ENCODE data around the gene HRH2.
"Not testable (repeated sequence)": the region's sequence is repeated elsewhere in the genome, so short reads cannot be mapped to it uniquely, and the experiment has no call there.

The HRH2 gene

DNA sequence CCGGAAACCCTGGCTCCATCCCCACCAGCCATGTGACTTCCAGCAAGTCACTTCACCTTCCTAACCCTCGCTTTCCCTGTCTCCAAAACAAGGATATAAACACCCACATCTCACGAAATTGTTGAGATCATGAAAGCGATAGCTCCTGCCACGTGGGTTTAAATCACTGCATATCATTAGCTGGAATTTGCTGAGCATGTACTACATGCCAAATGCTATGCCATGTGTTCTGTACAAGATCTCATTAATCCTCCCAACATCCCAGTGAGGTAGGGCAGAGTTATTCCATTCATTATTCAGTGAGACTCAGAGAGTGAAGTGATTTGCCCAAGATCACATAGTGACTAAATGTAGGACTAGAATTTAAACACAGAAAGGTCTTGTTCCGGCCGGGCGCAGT is 29.2 kb upstream of the HRH2 start:
- H3K4me1 ChIP-seq (ENCODE audit: insufficient read depth, low read length): 0 out of 2 replicates have a peak, but pooled peaks cover 3% of the 10 kb centered on the region
- no peak overlapping the region for H3K9ac ChIP-seq (ENCODE audit: low read depth, low read length)
- H3K36me3 ChIP-seq (ENCODE audit: insufficient read depth, low read length): no peaks in the 10 kb centered on the region
- H3K9me3 ChIP-seq (ENCODE audit: control insufficient read depth, insufficient read depth, low read length): peaks cover 3% of the 10 kb centered on the region; the same call in 1 of the 2 replicates

GRCh38 chr5:175629261-175629660 is 28.6 kb upstream of the HRH2 start:
- Histone ChIP-seq H3K9me3 (ENCODE audit: control insufficient read depth, insufficient read depth, low read length) (peaks cover 3% of the 10 kb centered on the region; the same call in 1 of the 2 replicates), H3K9ac (ENCODE audit: low read depth, low read length) (no peak overlapping the region), H3K36me3 (ENCODE audit: insufficient read depth, low read length) (no peaks in the 10 kb centered on the region)

GRCh38 chr5:175629793-175630192 is 28.1 kb upstream of the HRH2 start:
- H3K36me3 ChIP-seq (ENCODE audit: insufficient read depth, low read length): no peaks in the 10 kb centered on the region
- H3K9me3 ChIP-seq (ENCODE audit: control insufficient read depth, insufficient read depth, low read length): peaks cover 3% of the 10 kb centered on the region; the same call in 1 of the 2 replicates
- H3K9ac ChIP-seq (ENCODE audit: low read depth, low read length): no peak overlapping the region
- H3K4me1 ChIP-seq (ENCODE audit: insufficient read depth, low read length): 0 out of 2 replicates have a peak, but pooled peaks cover 4% of the 10 kb centered on the region

More at GRCh38 chr5:175629261-175629660, 28.6 kb upstream of the HRH2 start:
- 0 out of 2 replicates have a peak, but pooled peaks cover 4% of the 10 kb centered on the region for H3K4me1 ChIP-seq (ENCODE audit: insufficient read depth, low read length)

DNA sequence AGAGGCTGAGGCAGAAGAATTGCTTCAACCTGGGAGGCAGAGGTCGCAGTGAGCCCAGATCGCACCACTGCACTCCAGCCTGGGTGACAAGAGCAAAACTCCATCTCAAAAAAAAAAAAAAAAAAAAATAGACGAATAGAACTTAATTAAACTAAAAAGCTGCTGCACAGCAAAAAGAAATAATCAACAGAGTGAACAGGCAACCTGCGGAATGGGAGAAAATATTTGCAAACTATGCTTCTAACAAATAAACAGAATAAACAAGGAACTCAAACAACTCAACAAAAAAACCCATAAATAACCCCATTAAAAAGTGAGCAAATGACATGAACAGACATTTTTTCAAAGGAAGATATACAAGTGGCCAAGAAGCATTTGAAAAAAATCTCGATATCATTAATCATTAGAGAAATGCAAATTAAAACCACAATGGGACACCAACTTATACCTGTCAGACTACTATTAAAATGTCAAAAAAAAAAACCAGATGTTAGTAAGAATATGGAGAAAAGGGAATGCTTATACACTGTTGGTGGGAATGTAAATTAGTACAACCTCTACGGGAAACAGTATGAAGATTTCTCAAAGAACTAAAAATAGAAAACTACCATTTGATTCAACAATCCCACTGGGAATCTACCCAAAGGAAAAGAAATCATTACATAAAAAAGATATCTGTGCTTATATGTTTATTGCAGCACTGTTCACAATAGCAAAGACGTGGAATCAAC is 21.9 kb upstream of the HRH2 start:
- Histone ChIP-seq H3K36me3 (ENCODE audit: insufficient read depth, low read length) (no peaks in the 10 kb centered on the region), H3K9ac (ENCODE audit: low read depth, low read length) (no peak overlapping the region), H3K9me3 (ENCODE audit: control insufficient read depth, insufficient read depth, low read length) (peaks cover 6% of the 10 kb centered on the region; the same call in 1 of the 2 replicates), H3K4me1 (ENCODE audit: insufficient read depth, low read length) (peaks cover 28% of the 10 kb centered on the region)

DNA sequence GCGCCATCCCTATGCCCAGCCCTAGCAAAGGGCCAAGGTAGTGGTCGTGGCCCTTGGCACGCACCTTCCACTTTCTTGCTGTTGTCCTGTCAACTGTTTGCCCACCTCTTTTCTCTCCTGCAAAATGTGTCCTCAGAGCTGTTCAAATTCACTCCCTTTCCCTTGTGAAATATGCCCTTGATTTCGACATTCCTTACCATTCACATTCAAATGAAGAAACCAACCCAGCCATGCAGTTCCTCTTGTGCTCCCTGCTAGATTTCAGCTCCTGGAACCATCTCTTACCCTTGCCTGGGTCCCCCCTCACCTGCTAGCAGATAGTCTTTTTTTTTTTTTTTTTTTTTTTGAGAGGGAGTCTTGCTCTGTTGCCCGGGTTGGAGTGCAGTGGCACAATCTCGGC is 19.6 kb upstream of the HRH2 start:
- no peak overlapping the region for H3K9ac ChIP-seq (ENCODE audit: low read depth, low read length)
- no peaks in the 10 kb centered on the region for H3K36me3 ChIP-seq (ENCODE audit: insufficient read depth, low read length)
- peaks cover 28% of the 10 kb centered on the region for H3K4me1 ChIP-seq (ENCODE audit: insufficient read depth, low read length)
- H3K9me3 ChIP-seq (ENCODE audit: control insufficient read depth, insufficient read depth, low read length): peaks cover 6% of the 10 kb centered on the region; the same call in 1 of the 2 replicates

- peaks cover 24% of the 10 kb centered on the region for H3K4me1 ChIP-seq (ENCODE audit: insufficient read depth, low read length)
- peaks cover 6% of the 10 kb centered on the region; the same call in 1 of the 2 replicates for H3K9me3 ChIP-seq (ENCODE audit: control insufficient read depth, insufficient read depth, low read length)
- H3K36me3 ChIP-seq (ENCODE audit: insufficient read depth, low read length): no peaks in the 10 kb centered on the region
- no peak overlapping the region for H3K9ac ChIP-seq (ENCODE audit: low read depth, low read length)
Measured at GRCh38 chr5:175640106-175640775, 17.6 kb upstream of the HRH2 start.

DNA sequence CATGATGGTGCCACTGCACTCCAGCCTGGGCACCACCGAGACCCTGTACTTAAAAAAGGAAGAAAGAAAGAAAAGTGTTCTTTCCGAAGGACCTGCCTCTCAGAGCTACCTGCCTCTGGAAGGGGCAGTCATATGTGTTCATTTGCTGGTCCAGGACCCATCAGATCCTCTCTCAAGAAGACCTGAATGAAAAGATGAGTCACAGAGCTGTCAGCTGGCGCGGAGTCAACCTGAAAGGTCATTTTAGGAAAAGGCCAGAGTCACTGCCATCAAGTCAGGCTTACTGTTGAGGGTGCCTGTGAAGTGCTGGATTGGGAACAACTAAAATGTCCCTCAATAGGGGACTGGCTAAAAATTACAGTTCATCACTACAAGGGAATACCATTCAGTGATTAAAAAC is 14.9 kb upstream of the HRH2 start:
- H3K9ac ChIP-seq (ENCODE audit: low read depth, low read length): no peak overlapping the region

DNA sequence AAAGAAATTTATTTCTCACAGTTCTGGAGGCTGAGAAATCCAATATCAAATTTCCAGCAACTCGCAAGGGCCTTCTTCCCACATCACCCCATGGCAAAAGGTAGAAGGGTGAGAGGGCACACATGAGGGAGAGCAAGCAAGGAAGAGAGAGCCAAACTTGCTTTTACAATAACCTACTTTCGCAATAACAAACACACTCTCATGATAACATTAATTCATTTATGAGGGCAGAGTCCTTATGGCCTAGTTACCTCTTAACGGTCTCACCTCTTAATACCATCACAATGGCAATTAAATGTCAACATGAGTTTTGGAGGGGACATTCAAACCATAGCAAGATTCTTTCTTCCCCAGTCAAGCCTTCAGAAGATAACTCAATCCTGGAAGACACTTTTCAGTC is 11.6 kb upstream of the HRH2 start:
- Histone ChIP-seq H3K36me3 (ENCODE audit: insufficient read depth, low read length) (no peaks in the 10 kb centered on the region), H3K9me3 (ENCODE audit: control insufficient read depth, insufficient read depth, low read length) (peaks cover 11% of the 10 kb centered on the region), H3K4me1 (ENCODE audit: insufficient read depth, low read length) (no peaks in the 10 kb centered on the region), H3K9ac (ENCODE audit: low read depth, low read length) (no peak overlapping the region)

More for the DNA sequence above, 14.9 kb upstream of the HRH2 start:
- H3K9me3 ChIP-seq (ENCODE audit: control insufficient read depth, insufficient read depth, low read length): peaks cover under 1% of the 10 kb centered on the region
- peaks cover 22% of the 10 kb centered on the region for H3K4me1 ChIP-seq (ENCODE audit: insufficient read depth, low read length)
- H3K36me3 ChIP-seq (ENCODE audit: insufficient read depth, low read length): no peaks in the 10 kb centered on the region

GRCh38 chr5:175649967-175650366 is 7.9 kb upstream of the HRH2 start:
- no peaks in the 10 kb centered on the region for H3K36me3 ChIP-seq (ENCODE audit: insufficient read depth, low read length)
- H3K9ac ChIP-seq (ENCODE audit: low read depth, low read length): no peak overlapping the region
- H3K9me3 ChIP-seq (ENCODE audit: control insufficient read depth, insufficient read depth, low read length): peaks cover 11% of the 10 kb centered on the region
- no peaks in the 10 kb centered on the region for H3K4me1 ChIP-seq (ENCODE audit: insufficient read depth, low read length)

GRCh38 chr5:175650430-175651205 is 7.3 kb upstream of the HRH2 start:
- H3K36me3 ChIP-seq (ENCODE audit: insufficient read depth, low read length); H3K9ac ChIP-seq (ENCODE audit: low read depth, low read length); H3K4me1 ChIP-seq (ENCODE audit: insufficient read depth, low read length): not testable (repeated sequence)
- peaks cover 11% of the 10 kb centered on the region for H3K9me3 ChIP-seq (ENCODE audit: control insufficient read depth, insufficient read depth, low read length)

- H3K36me3 ChIP-seq (ENCODE audit: insufficient read depth, low read length): no peaks in the 10 kb centered on the region
- no peak overlapping the region for H3K9ac ChIP-seq (ENCODE audit: low read depth, low read length)
- H3K9me3 ChIP-seq (ENCODE audit: control insufficient read depth, insufficient read depth, low read length): peaks cover 11% of the 10 kb centered on the region
- no peaks in the 10 kb centered on the region for H3K4me1 ChIP-seq (ENCODE audit: insufficient read depth, low read length)
Measured at GRCh38 chr5:175652741-175653663, 4.9 kb upstream of the HRH2 start.

DNA sequence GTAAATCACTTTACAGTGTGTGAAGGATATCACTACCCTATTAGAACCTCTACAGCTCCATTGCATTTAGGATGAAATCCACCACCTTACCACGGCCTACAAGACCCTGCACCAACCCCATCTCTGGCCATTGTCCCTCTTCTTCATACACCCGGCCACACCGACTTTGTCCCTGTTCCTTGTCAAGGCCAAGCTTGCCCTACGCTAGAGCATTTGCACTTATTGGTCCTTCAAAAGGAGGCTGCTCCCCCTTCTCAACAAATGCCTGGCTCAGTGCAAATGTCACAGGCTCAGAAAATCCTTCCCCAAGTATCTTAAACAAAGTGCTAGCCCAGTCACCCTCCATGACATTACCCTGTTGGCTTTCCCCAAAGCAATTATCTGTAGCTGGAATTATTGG is 4.1 kb upstream of the HRH2 start:
- Histone ChIP-seq H3K9me3 (ENCODE audit: control insufficient read depth, insufficient read depth, low read length) (peaks cover 11% of the 10 kb centered on the region; the same call in 1 of the 2 replicates), H3K4me1 (ENCODE audit: insufficient read depth, low read length) (no peaks in the 10 kb centered on the region), H3K9ac (ENCODE audit: low read depth, low read length) (no peak overlapping the region), H3K36me3 (ENCODE audit: insufficient read depth, low read length) (no peaks in the 10 kb centered on the region)

DNA sequence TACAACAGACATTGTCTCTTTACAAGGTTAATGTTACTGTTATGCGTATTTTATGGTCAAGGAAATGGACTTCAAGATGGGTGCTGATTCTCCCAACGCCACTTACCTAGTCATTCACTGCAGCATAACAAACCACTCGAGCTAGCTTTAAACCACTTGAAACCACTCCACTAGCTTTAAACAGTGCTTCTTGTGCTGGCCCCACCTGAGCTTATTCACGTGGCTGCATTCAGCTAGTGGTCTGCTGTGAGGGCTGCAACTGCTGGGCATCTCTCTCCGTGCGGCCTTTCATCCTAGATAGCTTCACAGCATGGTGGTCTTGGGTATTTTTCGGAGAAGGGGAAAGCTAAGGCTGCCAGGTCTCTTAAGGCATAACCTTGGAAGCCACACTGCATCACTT is 3.5 kb upstream of the HRH2 start:
- H3K4me1 ChIP-seq (ENCODE audit: insufficient read depth, low read length): no peaks in the 10 kb centered on the region
- peaks cover 6% of the 10 kb centered on the region; the same call in 1 of the 2 replicates for H3K9me3 ChIP-seq (ENCODE audit: control insufficient read depth, insufficient read depth, low read length)
- no peaks in the 10 kb centered on the region for H3K36me3 ChIP-seq (ENCODE audit: insufficient read depth, low read length)
- no peak overlapping the region for H3K9ac ChIP-seq (ENCODE audit: low read depth, low read length)

Data from ES-I3 (cell line).